Measurements from ENCODE around the gene ZNF385A.
A peak's percentile ranks its signal among the peaks of the same experiment; 100 is the strongest.
"Not testable (repeated sequence)": the region's sequence is repeated elsewhere in the genome, so short reads cannot be mapped to it uniquely, and the experiment has no call there.

Gene ZNF385A

DNA sequence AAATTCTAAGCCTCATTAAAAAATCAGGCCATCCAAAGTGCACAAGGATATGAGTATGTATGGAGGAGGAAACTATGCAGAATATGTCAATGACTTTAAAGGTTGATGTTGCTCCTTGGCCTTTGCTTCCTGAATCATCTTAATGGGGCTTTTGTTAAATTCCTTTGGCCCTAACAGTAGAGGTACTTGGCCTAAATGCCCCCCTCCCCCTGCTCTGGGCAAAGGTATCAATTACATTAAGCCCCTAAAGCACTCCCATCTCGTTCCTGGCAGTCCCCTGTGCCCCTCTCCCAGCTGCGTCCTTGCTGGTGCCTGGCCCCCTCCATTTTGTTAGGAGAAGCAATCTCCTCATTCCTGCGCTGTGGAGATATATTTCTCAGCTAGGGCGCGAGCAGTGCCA lies 54.8 kb downstream of the ZNF385A start:
- DNase-seq (ENCODE audit: low read depth, low spot score), result no peak

DNA sequence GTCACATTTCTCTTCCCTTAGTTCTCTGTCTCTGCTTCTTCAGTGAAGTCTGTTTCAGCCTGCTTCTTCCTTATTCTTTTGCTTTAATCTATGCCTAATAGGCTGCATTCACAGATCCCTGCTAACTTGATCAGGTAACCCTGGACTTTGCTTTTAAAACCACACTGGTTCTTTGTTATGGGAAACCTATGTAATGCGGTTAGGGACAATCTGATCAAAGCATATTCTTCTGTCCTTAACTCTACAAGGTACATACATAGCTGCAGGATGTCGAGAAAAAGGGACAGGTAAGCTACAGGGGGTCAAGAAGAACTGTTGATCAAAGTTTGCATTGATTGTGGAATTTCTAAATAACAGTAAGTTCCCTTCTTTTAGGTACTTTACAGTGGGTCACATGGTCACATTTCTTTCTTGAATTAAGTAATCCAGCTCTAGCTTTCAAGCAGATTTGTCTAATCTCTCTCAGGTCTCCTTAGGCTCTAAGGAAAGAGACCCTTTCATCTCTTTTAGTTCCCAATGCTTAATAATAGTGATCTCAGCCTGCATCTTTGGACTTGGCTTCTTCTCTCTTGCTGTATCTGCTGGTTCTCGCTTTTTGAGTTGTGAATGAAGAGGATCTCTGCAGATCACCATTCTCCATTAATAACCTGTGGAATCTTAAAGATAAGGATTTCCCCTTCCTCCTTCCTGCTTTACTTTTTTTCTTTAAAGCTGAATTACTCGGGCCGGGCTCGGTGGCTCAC lies 55.8 kb downstream of the ZNF385A start:
- DNase-seq (ENCODE audit: low read depth, low spot score), result no peak

DNA sequence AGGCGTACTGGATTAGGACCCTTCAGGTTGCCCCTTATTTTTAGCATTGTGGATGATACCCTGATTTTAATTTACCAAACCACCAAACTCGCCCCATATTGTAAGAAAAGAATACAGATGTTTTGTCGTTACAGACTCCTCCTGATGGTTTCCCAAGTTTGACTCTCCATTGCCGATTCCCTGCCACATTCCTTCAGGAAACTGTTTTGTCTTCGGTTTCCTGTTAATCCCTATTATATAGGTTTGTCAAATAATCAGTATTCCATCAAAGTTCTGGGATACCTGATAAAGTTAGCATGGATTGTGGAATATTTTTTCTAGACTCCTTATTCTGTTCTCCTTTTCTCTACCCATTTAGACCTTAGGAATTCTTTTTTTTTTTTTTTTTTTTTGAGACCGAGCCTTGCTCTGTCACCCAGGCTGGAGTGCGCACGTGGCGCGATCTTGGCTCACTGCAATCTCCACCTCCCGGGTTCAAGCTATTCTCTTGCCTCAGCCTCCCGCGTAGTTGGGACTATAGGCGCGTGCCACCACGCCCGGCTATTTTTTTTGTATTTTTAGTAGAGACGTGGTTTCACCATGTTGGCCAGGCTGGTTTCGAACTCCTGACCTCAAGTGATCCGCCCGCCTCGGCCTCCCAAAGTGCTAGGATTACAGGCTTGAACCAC lies 59.0 kb downstream of the ZNF385A start:
- not testable (repeated sequence) for DNase-seq (ENCODE audit: low read depth, low spot score)

DNA sequence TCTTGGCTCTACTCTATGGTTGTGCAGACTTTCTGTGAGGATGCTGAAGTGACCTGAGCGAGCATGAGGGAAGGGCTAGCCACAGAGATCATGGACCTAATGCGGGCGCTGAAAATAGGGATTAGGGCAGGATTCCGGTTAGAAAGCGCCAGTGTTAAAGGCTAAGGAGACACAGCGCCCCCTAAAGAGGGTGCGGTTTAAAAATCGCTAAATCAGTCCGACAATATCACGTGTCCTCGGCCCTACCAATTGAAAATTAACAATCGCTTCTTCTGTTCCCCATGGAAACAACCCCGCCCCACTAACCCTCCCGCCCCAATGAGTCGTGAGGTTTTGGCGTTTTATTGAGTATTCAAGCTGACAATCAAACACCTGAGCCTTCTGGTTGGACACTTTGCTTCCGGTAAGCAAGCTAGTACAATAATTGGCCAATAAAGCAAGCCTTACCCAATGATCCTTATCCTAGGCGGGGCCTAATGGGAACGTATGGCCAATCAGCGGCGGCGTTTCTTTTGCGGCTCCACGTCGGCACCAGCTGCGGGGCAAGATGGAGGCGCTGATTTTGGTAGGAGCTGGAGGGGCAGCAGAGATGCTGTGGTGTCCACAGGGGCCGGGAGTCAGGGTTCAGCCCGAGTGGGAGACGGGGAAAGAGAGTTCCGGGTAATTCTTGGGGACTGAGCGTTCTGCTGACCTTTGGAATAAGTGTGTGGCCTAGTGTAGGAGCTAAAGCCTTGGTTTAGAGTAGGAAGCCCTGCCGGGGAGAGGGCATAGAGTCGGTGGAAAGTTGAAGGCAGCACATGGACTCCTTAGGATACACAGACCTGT lies 59.7 kb downstream of the ZNF385A start, which contains the start of gene COPZ1:
COPZ1 (plus strand) TSS at position 515 of the 825 bp plus-strand sequence; CDS start at position 548, 33 bp downstream.
- DNase-seq (ENCODE audit: low read depth, low spot score), result peak; percentile 86

DNA sequence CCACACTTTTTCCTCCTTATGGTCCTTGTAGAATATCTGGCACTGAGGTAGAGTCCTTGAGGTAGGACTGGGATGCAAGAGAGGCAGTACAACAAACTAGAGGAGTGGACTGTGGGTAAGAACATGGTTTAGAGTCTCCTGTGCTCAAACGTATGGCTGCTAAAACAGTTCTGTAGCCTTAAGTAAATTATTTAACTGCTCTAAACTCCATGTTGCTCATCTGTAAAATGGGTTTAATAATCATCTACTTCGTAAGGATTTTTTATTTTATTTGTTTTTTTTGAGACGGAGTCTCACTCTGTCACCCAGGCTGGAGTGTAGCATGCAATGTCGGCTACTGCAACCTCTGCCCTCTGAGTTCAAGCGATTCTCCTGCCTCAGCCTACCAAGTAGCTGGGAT lies 63.2 kb downstream of the ZNF385A start:
- no peak for DNase-seq (ENCODE audit: low read depth, low spot score)

All from activated naive CD8-positive, alpha-beta T cell treated with anti-CD3 and anti-CD28 coated beads, Interleukin-2, amount 50 U/mL, for 16 hours (primary cell).